Lower leg skin (tissue), 4 donors: ENCODE measurements around the gene SPIRE2. TPM values are rescaled to one million over a fixed set of nuclear protein-coding genes. Genes with fewer than 3 reads are reported as not detected.
"Not testable (repeated sequence)": the region's sequence is repeated elsewhere in the genome, so short reads cannot be mapped to it uniquely, and the experiment has no call there.

ENCODE experiments used
- DNase-seq, 2 donors: peaks; one replicate each; pipeline ENCODE4 v3.0.0-alpha.2; 2019; ENCODE audit warnings: low spot score in 2 of 2
- H3K4me3 ChIP-seq: fragments of 200-600 bp; sonication (generic); 2 replicates; pipeline ENCODE4 v1.5.1; 2017; ENCODE audit warnings: mild to moderate bottlenecking, low read depth; ENCODE audit not compliant: poor library complexity, severe bottlenecking
- CTCF ChIP-seq, 3 donors: fragments of 450-650 bp; IDR thresholded peaks; one replicate each; pipeline ENCODE4 v1.5.1; 2016; ENCODE audit warnings: antibody characterized with exemption in 3 of 3, mild to moderate bottlenecking in 3 of 3, moderate library complexity in 2 of 3
- POLR2A ChIP-seq, 2 donors: fragments of 450-650 bp; IDR thresholded peaks; one replicate each; pipeline ENCODE4 v1.6.1; 2016 to 2017; ENCODE audit warnings: antibody characterized with exemption in 2 of 2, mild to moderate bottlenecking in 1 of 2, moderate library complexity in 1 of 2
- WGBS, 2 donors: methylation state at CpG; one replicate each; pipeline ENCODE4 v1.1.5; 2018; 5-methylcytosine and 5-hydroxymethylcytosine counted together
- intact Hi-C: fragments of 100-400 bp; cut with DNase I; formaldehyde crosslinking; loops from one replicate; pipeline ENCODE4 v1.15.0; 2023; ENCODE audit warnings: low total_unique reads
- total RNA-seq, 4 donors: library from RNA; depleted of rRNA; stranded (reverse); fragments of >200 nt; gene quantifications; one replicate each; pipeline ENCODE4 v1.1.0, GENCODE V29; 2016

SPIRE2 gene
- total RNA-seq, 4 donors from 2014 or later, result 2.0 to 5.9 (median 3.9) TPM

GRCh38 chr16:89869911-89870310 lies 41.6 kb downstream of the SPIRE2 start:
- 95 to 97% methylated on average over 12 of the region's 12 CpGs for WGBS, 2 donors
- intact Hi-C loops, result loop anchor here (10.0 kb wide), 1 partner anchor 165 kb away; the partner anchor contains the start of gene SPATA2L
- H3K4me3 ChIP-seq, result no peak overlapping the region
- TF ChIP-seq CTCF (IDR thresholded peaks at IDR 0.05) (no peak), POLR2A (IDR thresholded peaks at IDR 0.05) (no peak)
- no peak for DNase-seq

GRCh38 chr16:89870440-89870839 lies 42.2 kb downstream of the SPIRE2 start:
- intact Hi-C loops, result no loop called here
- H3K4me3 ChIP-seq, result no peak overlapping the region
- TF ChIP-seq CTCF (IDR thresholded peaks at IDR 0.05), result no peak
- no peak for TF ChIP-seq POLR2A (IDR thresholded peaks at IDR 0.05)
- WGBS, 2 donors, result 88 to 100% methylated on average over 3 to 6 of the region's 6 CpGs
- no peak for DNase-seq

GRCh38 chr16:89871895-89872294 lies 43.6 kb downstream of the SPIRE2 start:
- no peak overlapping the region for H3K4me3 ChIP-seq
- TF ChIP-seq CTCF (IDR thresholded peaks at IDR 0.05), result no peak
- TF ChIP-seq POLR2A (IDR thresholded peaks at IDR 0.05), result no peak
- no peak for DNase-seq
- intact Hi-C loops, result no loop called here
- 91 to 92% methylated on average over 9 of the region's 9 CpGs for WGBS, 2 donors

- DNase-seq, result peak; percentile 73 to 95
- intact Hi-C loops, result no loop called here
- H3K4me3 ChIP-seq, result peak within 1 kb of the TSS; percentile 88
- 1% methylated on average over 28 to 54 of the region's 104 CpGs for WGBS, 2 donors
- TF ChIP-seq POLR2A (IDR thresholded peaks at IDR 0.05), result peak in 1 of 2 donors; percentile 40
- TF ChIP-seq CTCF (IDR thresholded peaks at IDR 0.05), result no peak
These were observed 45.1 kb downstream of the SPIRE2 start, which contains the start of gene TCF25 for GRCh38 chr16:89873109-89873971. Gene TCF25 (plus strand): TSS chr16:89873592. CDS start chr16:89873668, 76 bp downstream.

GRCh38 chr16:89873972-89874689 lies 45.9 kb downstream of the SPIRE2 start:
- DNase-seq, result peak; percentile 95 to 99
- 2% methylated on average over 52 to 61 of the region's 61 CpGs for WGBS, 2 donors
- peak overlapping the region; percentile 88 for H3K4me3 ChIP-seq
- intact Hi-C loops, result no loop called here
- no peak for TF ChIP-seq CTCF (IDR thresholded peaks at IDR 0.05)
- no peak for TF ChIP-seq POLR2A (IDR thresholded peaks at IDR 0.05)

- intact Hi-C loops, H3K4me3 ChIP-seq: not testable (repeated sequence)
- 87 to 93% methylated on average over 24 to 27 of the region's 28 CpGs for WGBS, 2 donors
These were observed 50.8 kb downstream of the SPIRE2 start for GRCh38 chr16:89879123-89879522.

More at GRCh38 chr16:89879123-89879522, 50.8 kb downstream of the SPIRE2 start:
- DNase-seq, result not testable (repeated sequence)
